Suppressor macrophage treated with lipopolysaccharide for 4 hours (primary cell): ENCODE data around the gene KRTAP17-1.
"Not testable (repeated sequence)": the region's sequence is repeated elsewhere in the genome, so short reads cannot be mapped to it uniquely, and the experiment has no call there.

ENCODE experiments used
- DNase-seq: peaks from one replicate; pipeline ENCODE4 v3.0.0-alpha.2; 2020

KRTAP17-1 gene

DNA sequence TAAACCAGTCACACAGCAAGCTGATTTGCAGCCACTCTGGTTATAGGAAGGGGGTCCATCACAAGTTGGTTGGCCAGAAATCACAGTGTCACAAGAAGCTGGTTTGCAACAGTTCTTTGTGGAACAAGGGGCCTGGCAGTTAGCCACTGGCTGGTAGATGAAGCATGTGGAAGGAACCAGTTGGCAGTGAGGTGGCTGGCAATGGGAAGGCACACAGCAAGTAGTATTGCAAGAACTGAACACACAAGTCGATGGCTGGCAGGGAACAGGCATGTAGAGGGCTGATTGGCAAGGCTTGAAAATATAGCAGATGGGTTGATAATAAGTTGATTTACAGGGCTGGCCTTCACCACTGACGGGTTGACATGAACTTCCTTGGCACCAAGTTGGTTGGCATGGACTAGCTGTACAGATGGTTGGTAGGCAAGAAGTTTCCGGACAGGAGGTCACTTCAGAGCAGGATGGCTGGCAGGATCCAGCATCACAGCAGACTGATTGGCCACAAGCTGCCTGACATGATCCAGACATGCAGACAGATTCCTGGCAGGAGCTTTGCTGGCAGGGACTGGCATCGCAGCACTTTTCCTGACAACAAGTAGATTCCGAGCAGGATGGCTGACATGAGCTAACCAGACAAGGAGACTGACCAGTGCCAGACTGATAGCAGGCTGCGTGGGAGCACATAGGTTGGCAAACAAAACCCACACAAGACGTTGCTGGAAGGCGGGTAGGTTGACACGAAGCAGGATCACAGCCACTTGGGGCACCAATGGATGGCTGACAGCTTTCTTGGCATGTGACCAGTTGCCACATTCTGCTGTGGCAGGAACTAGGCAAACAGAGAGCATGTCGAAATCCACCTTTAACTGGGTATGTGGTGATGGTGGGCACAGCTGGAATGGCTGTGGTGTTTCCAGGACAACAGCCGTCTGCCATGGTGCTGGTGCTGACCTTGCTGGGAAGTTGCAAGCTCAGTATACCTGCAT lies 13.3 kb downstream of the KRTAP17-1 start, which contains the start of gene KRTAP29-1:
KRTAP29-1 (minus strand) TSS at position 936 of the 986 bp plus-strand sequence; CDS start at position 936, 0 bp downstream.
- DNase-seq: peak; percentile 9

DNA sequence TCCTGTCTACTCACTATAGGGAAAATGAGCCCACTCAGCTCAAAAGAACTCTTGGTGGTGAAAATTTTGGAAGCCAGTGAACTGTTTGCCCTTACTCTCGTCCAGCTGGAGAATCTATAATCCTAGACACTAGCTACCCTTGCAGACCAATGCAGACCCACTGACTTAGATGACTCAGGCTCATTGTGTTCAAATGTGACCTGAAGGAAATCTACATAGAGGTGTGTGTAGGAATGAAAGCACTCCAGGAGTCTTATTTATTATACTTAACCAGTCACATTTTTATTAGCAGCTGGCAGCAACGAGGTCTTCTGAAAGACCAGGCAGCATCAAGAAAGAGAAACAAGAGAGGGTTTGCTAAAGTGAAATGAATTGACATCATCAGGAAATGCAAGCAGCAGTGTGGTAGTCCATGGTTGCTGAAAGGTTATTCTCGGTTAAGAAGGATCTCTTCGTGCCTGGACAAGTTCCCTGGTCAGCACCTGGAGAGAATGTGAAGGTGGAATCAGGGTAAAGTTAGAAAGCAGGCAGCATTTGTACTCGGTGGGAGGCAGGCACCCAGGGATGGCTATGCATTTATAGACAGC lies 14.2 kb downstream of the KRTAP17-1 start:
- DNase-seq: no peak

DNA sequence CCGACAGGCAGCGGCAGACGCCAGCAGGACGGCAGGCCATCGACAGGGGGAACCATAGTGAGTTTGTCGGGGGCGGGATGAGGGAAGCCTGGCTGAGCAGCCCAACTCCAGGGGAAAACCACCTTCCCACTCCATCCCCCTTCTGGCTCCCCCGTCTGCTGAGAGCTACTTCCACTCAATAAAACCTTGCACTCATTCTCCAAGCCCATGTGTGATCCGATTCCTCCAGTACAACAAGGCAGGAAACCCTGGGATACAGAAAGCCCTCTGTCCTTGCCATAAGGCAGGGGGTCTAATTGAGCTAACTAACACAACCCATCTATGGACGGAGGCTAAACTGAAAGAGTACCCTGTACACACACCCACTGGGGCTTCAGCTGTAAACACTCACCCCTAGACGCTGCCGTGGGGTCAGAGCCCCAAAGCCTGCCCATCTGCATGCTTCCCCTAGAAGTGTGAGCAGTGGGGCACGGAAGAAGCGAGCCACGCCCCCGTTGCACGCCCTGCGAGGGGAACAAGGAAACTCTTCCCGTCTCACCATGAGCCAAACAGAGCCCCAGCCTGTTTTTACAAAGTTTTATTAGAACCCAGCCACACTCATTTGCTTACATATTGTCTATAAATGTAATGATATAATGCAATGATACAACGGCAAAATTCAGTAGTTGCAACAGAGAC lies 16.9 kb downstream of the KRTAP17-1 start:
- DNase-seq: no peak

DNA sequence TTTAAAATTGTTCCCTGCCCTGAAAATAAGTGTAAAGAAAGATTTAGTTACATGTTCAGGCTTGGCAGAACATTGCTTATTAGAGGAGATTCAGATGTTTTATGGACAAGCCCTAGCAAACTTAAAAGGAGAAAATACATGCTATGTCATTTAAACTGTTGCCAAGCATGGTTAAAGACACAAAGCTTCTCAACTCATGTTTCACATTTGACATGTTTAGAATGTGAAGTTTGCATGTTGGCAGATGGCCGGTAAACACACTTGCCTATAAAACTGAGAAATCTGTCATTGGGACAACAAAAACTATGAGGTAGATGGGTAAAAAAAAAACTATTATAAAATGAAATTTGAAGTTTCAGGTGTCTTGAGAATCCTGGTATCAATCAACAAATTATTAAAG lies 18.7 kb downstream of the KRTAP17-1 start:
- no peak for DNase-seq

DNA sequence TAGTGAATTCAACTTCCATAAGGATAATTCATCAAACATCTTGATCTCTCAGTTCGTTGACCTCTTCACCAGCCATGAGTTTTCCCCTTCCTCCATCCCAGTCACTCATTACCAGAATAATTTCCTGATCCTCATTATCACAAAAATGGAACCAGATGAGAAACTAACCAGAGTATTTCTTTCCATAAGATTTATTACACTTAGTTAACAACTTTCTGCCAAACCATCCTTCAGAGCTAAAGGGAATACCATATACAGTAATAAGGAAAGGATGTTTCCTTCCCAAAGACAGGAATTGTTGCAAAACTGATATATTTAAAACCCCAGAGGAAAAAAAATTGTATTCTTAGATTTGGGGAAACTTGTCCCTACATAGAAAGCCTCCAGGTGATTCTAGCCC lies 21.5 kb downstream of the KRTAP17-1 start:
- DNase-seq: no peak

DNA sequence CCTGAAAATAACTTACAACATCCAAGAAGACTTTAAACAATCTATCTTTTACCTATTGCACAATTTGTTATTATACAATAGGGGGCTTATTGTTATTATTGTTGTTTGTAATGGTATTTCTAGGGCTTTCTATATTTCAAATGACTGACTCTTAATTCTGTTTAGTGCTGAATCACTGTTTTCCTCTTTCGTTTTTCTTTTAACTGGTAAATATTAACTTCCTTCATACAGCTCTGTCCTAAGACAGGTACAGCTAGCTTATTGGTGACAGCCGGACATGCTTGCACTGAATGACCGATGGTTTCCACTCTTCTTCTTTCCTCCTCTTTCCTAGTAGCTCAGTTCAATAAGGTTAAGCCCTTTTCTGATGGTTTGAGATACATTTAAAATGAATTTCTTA lies 28.5 kb downstream of the KRTAP17-1 start:
- no peak for DNase-seq

DNA sequence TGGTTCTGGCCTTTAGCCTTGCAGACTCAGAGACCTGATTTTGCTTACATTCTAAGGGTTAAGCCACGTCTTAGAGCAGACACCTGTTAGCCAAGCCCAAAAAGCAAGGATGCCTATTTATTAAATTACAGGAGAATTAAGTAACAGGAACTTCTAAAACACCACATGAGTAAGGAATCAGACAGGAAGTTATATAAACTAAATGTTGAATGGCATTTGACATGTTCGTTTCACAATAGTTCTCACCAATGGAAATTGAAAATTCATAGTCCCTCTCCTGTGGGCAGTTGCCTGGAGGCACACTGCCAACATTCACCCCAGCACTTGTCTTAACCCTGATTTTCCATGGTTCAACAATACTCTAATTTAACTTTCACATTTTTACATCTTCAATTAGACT lies 31.0 kb downstream of the KRTAP17-1 start:
- DNase-seq: peak; percentile 35

DNA sequence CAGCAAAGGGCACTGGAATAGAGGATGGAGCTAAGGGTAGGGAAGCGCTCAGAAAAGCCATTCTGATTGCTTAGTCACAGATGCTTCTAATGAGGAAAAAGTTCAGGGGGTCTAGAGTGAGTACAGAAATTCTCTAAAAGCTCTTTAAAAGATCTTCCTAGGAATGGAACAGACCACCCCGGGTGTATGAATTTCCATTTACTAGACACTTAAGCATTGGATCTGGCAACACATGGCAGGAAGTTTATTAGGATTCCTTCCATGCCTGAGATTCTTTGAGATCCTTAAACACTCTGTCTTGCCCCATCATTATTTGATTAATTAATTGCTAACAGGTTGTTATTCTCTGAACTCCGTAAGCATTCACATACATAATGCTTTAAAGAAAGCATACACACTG lies 31.5 kb downstream of the KRTAP17-1 start:
- no peak for DNase-seq

DNA sequence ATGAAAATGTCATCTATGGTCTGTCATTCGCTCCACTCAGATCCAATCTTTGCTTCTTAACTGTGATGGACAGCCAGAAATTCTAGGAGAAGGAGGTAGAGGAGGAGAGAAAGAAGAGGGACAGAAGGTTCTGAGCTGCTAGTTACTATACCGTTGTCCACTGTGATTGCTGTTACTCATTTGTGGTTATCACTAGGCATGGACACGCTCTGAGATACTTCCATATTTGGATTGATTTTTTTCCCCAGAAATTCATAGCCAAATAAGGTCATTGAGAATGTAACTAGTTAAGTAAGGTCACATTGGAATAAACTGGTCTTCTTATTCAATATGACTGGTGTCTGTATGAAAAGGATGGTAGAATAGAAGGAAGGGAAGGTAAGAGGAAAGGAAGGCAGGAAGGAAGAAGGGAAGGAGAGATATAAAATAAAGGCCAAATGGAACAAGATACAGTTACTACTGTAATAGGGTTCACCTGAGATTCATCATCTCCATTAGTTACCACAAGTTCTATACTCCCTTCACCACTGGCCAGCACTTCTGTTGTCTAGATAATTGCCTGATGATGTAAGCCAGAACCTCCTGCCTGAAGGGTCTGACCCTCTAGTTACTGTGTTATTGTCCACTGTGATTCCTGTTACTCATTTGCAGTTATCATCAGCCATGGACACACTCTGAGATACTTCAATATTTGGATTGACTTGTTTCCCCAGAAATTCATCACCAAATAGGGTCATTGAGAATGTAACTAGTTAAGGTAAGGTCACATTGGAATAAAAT lies 37.1 kb downstream of the KRTAP17-1 start:
- no peak for DNase-seq

DNA sequence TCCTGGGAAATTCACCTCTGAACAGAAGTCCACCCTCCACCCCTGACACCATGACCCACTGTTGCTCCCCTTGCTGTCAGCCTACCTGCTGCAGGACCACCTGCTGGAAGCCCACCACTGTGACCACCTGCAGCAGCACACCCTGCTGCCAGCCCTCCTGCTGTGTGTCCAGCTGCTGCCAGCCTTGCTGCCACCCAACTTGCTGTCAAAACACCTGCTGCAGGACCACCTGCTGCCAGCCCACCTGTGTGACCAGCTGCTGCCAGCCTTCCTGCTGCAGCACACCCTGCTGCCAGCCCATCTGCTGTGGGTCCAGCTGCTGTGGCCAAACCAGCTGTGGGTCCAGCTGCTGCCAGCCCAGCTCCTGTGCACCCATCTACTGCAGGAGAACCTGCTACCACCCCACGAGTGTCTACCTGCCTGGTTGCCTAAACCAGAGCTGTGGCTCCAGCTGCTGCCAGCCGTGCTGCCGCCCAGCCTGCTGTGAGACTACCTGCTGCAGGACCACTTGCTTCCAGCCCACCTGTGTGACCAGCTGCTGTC lies 39.8 kb downstream of the KRTAP17-1 start, which contains the start of gene KRTAP9-7:
KRTAP9-7 (plus strand) TSS at position 51 of the 543 bp plus-strand sequence; CDS start at position 51, 0 bp downstream.
- not testable (repeated sequence) for DNase-seq

DNA sequence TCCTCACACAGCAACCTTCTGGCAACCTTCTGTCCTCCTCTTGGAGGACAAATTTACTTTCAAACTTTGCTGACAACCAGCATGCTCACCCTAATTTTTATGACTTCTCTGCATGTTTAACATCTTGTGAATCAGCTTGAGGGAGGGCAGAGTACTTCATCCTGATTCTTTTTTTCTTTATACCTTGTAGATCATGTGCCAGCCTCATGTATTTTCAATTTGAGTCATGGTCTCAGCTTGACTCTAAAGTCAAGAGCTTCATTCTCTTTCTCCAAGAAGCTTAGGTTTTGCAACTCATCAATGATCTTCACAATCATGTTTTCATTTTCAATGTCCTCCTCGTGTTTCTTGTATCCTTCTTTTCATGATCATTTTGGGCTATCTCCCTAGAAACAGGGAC lies 43.7 kb downstream of the KRTAP17-1 start:
- DNase-seq: no peak

DNA sequence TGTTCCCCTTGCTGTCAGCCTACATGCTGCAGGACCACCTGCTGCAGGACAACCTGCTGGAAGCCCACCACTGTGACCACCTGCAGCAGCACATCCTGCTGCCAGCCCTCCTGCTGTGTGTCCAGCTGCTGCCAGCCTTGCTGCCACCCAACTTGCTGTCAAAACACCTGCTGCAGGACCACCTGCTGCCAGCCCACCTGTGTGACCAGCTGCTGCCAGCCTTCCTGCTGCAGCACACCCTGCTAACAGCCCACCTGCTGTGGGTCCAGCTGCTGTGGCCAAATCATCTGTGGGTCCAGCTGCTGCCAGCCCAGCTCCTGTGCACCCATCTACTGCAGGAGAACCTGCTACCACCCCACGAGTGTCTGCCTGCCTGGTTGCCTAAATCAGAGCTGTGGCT lies 44.2 kb downstream of the KRTAP17-1 start:
- DNase-seq: not testable (repeated sequence)

DNA sequence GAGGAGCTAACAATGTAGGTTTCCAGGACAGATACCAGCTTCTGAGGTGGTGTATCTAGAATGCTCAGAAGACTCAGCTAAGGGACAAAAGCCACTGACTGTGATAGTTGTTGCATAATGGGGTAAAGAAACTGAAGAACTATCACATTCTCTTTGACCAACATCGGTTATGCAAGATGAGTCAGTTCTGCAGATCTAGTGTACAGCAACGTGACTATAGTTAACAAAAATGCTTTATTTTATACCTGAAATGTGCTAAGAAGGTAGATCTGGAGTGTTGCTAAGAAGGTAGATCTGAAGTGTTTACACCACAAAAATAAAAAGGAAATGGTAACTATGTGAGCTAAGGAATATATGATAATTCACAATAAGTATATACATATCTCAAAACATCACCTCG lies 47.8 kb downstream of the KRTAP17-1 start:
- DNase-seq: no peak

DNA sequence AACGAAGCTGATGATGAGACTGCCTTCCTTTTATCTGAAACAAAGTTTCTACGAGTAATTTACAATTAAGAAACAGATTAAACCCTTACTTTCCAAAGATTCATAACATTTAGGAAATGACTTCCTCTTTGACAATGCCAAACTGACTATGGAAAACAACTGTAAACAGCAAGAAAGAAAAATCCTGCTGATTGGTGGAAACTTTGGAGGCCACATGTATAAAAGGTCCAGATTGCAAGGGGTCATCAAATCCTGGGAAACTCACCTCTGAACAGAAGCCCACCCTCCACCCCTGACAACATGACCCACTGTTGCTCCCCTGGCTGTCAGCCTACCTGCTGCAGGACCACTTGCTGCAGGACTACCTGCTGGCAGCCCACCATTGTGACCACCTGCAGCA lies 50.4 kb downstream of the KRTAP17-1 start, which contains the start of gene KRTAP9-6:
KRTAP9-6 (plus strand) TSS at position 301 of the 400 bp plus-strand sequence; CDS start at position 301, 0 bp downstream.
- peak; percentile 8 for DNase-seq
